Osteocyte (in vitro differentiated cells): ENCODE measurements around the gene CAMSAP2. TPM values are rescaled to one million over a fixed set of nuclear protein-coding genes. Genes with fewer than 3 reads are reported as not detected.
"Not testable (repeated sequence)": the region's sequence is repeated elsewhere in the genome, so short reads cannot be mapped to it uniquely, and the experiment has no call there.

ENCODE experiments used
- DNase-seq: peaks from one replicate; pipeline ENCODE4 v3.0.0; 2021; ENCODE audit warnings: mixed read lengths; ENCODE audit not compliant: unreplicated experiment; ENCODE audit errors: extremely low spot score
- H3K27ac Mint-ChIP-seq: one replicate; pipeline ENCODE4 v1.8.0; 2021; ENCODE audit warnings: mild to moderate bottlenecking, mixed read lengths; ENCODE audit not compliant: unreplicated experiment
- H3K27me3 Mint-ChIP-seq: one replicate; pipeline ENCODE4 v1.8.0; 2021; ENCODE audit warnings: mixed read lengths; ENCODE audit not compliant: unreplicated experiment
- H3K36me3 Mint-ChIP-seq: one replicate; pipeline ENCODE4 v1.8.0; 2021; ENCODE audit warnings: mixed read lengths; ENCODE audit not compliant: unreplicated experiment
- H3K4me1 Mint-ChIP-seq: one replicate; pipeline ENCODE4 v1.8.0; 2021; ENCODE audit warnings: mixed read lengths; ENCODE audit not compliant: unreplicated experiment
- H3K4me3 Mint-ChIP-seq: one replicate; pipeline ENCODE4 v1.8.0; 2021; ENCODE audit warnings: mild to moderate bottlenecking, moderate library complexity, mixed read lengths; ENCODE audit not compliant: unreplicated experiment
- H3K9me3 Mint-ChIP-seq: one replicate; pipeline ENCODE4 v1.8.0; 2021; ENCODE audit warnings: mixed read lengths; ENCODE audit not compliant: unreplicated experiment
- CTCF ChIP-seq: fragments of 200-600 bp; sonication (generic); IDR thresholded peaks from 2 replicates; pipeline ENCODE4 v1.5.0; 2021; ENCODE audit warnings: antibody characterized with exemption, mild to moderate bottlenecking, moderate library complexity
- total RNA-seq: library from RNA; stranded (reverse); gene quantifications from 2 replicates; pipeline ENCODE4 v1.2.1, GENCODE V29; 2021

The CAMSAP2 gene
- total RNA-seq, 1 donor from 2014 or later, result 44.7 TPM

GRCh38 chr1:200741551-200742207 is 3.0 kb downstream of the CAMSAP2 start:
- H3K36me3 Mint-ChIP-seq, result peaks cover 9% of the 10 kb centered on the region
- H3K4me3 Mint-ChIP-seq, result peak overlapping the region; percentile 87
- no peak for TF ChIP-seq CTCF
- no peaks in the 10 kb centered on the region for H3K27me3 Mint-ChIP-seq
- H3K9me3 Mint-ChIP-seq, result peaks cover 5% of the 10 kb centered on the region
- peaks cover 54% of the 10 kb centered on the region for H3K4me1 Mint-ChIP-seq
- DNase-seq, result no peak
- H3K27ac Mint-ChIP-seq, result no peak overlapping the region

- Mint-ChIP-seq H3K27ac (no peak overlapping the region), H3K4me3 (no peak overlapping the region), H3K9me3 (peaks cover 5% of the 10 kb centered on the region)
These were observed 5.5 kb downstream of the CAMSAP2 start for GRCh38 chr1:200744143-200744542.

GRCh38 chr1:200749090-200749489 is 10.4 kb downstream of the CAMSAP2 start:
- peaks cover 17% of the 10 kb centered on the region for H3K36me3 Mint-ChIP-seq
- TF ChIP-seq CTCF, result no peak
- H3K4me3 Mint-ChIP-seq, result no peak overlapping the region
- no peak for DNase-seq
- H3K27me3 Mint-ChIP-seq, result no peaks in the 10 kb centered on the region
- no peak overlapping the region for H3K27ac Mint-ChIP-seq
- peaks cover 29% of the 10 kb centered on the region for H3K4me1 Mint-ChIP-seq
- H3K9me3 Mint-ChIP-seq, result peaks cover 5% of the 10 kb centered on the region

More at GRCh38 chr1:200744143-200744542, 5.5 kb downstream of the CAMSAP2 start:
- TF ChIP-seq CTCF, result no peak
- no peak for DNase-seq
- Mint-ChIP-seq H3K36me3 (peaks cover 10% of the 10 kb centered on the region), H3K4me1 (peaks cover 44% of the 10 kb centered on the region), H3K27me3 (no peaks in the 10 kb centered on the region)

- DNase-seq, H3K4me3 Mint-ChIP-seq, H3K9me3 Mint-ChIP-seq, H3K27me3 Mint-ChIP-seq, H3K27ac Mint-ChIP-seq: not testable (repeated sequence)
- H3K4me1 Mint-ChIP-seq, result peaks cover 21% of the 10 kb centered on the region
- peaks cover 20% of the 10 kb centered on the region for H3K36me3 Mint-ChIP-seq
These were observed 12.1 kb downstream of the CAMSAP2 start for GRCh38 chr1:200750749-200751148.

- peaks cover 15% of the 10 kb centered on the region for H3K36me3 Mint-ChIP-seq
- H3K4me3 Mint-ChIP-seq, result no peak overlapping the region
- H3K4me1 Mint-ChIP-seq, result peaks cover 17% of the 10 kb centered on the region
- H3K27me3 Mint-ChIP-seq, result no peaks in the 10 kb centered on the region
- no peak for TF ChIP-seq CTCF
- H3K9me3 Mint-ChIP-seq, result no peaks in the 10 kb centered on the region
- no peak for DNase-seq
- no peak overlapping the region for H3K27ac Mint-ChIP-seq
These were observed 13.0 kb downstream of the CAMSAP2 start for GRCh38 chr1:200751717-200752116.
